OCI-LY7 (cell line): ENCODE measurements around the gene DHRS4L2. TPM values are rescaled to one million over a fixed set of nuclear protein-coding genes. Genes with fewer than 3 reads are reported as not detected.
A peak's percentile ranks its signal among the peaks of the same experiment; 100 is the strongest.

Source experiments
- BruUV-seq: library from RNA; stranded (reverse); fragments of 400-500 nt; replicated peaks from 2 replicates; lab custom pipeline; 2021; lab: Mats Ljungman, UMichigan
- CTCF ChIA-PET: fragments of 300-600 bp; sonication (Branson Sonifier 250); formaldehyde crosslinking; loops from one replicate; lab custom pipeline; 2022; ENCODE audit warnings: antibody characterized with exemption; ENCODE audit not compliant: unreplicated experiment; lab: Charles Lee
- POLR2A ChIA-PET: fragments of 300-600 bp; sonication (Branson Sonifier 250); formaldehyde crosslinking; loops from one replicate; lab custom pipeline; 2022; ENCODE audit warnings: antibody characterized with exemption; lab: Charles Lee
- DNase-seq: peaks from one replicate; pipeline ENCODE4 v3.0.0-alpha.2; 2015; ENCODE audit warnings: low spot score
- H2AFZ ChIP-seq: fragments of 200-600 bp; sonication (generic), shearing (Covaris generic); 2 replicates; pipeline ENCODE4 v1.6.1; 2014; ENCODE audit warnings: mild to moderate bottlenecking, antibody characterized with exemption, low read length, moderate library complexity
- H3K27ac ChIP-seq: fragments of 200-600 bp; sonication (generic); 2 replicates; pipeline ENCODE4 v1.5.1; 2014; ENCODE audit warnings: mixed run types, low read depth, mild to moderate bottlenecking, moderate library complexity, low read length, inconsistent platforms; ENCODE audit not compliant: poor library complexity, severe bottlenecking
- H3K36me3 ChIP-seq: fragments of 200-600 bp; sonication (generic); 2 replicates; pipeline ENCODE4 v1.6.1; 2014; ENCODE audit warnings: mild to moderate bottlenecking, antibody characterized with exemption, low read length, moderate library complexity, mixed read lengths; ENCODE audit not compliant: insufficient read depth
- H3K4me1 ChIP-seq: fragments of 200-600 bp; sonication (generic); 2 replicates; pipeline ENCODE4 v1.5.1; 2014; ENCODE audit warnings: mild to moderate bottlenecking, low read length; ENCODE audit not compliant: insufficient read depth, poor library complexity, severe bottlenecking
- H3K4me2 ChIP-seq: fragments of 200-600 bp; sonication (generic); 2 replicates; pipeline ENCODE4 v1.6.1; 2014; ENCODE audit warnings: mild to moderate bottlenecking, low read length
- H3K4me3 ChIP-seq: fragments of 200-600 bp; sonication (generic); 2 replicates; pipeline ENCODE4 v1.5.1; 2014; ENCODE audit warnings: mild to moderate bottlenecking, low read depth, low read length; ENCODE audit not compliant: poor library complexity, severe bottlenecking
- H3K79me2 ChIP-seq: fragments of 200-600 bp; sonication (generic); 2 replicates; pipeline ENCODE4 v1.6.1; 2016; ENCODE audit warnings: low read depth, mild to moderate bottlenecking, low read length, moderate library complexity, mixed read lengths; ENCODE audit not compliant: insufficient read depth
- H3K9me2 ChIP-seq: fragments of 200-600 bp; sonication (generic); 2 replicates; pipeline ENCODE4 v1.6.1; 2016; ENCODE audit warnings: mild to moderate bottlenecking, low read length, mixed read lengths; ENCODE audit not compliant: insufficient read depth
- H3K9me3 ChIP-seq: fragments of 200-600 bp; sonication (generic); 2 replicates; pipeline ENCODE4 v1.6.1; 2014; ENCODE audit warnings: mild to moderate bottlenecking, mixed run types, low read length, mixed read lengths
- H4K20me1 ChIP-seq: fragments of 200-600 bp; sonication (generic); 2 replicates; pipeline ENCODE4 v1.6.1; 2014; ENCODE audit warnings: mild to moderate bottlenecking, antibody characterized with exemption, low read length, moderate library complexity, mixed read lengths; ENCODE audit not compliant: insufficient read depth
- EZH2phosphoT487 ChIP-seq: fragments of 200-600 bp; sonication (generic); IDR thresholded peaks from 2 replicates; pipeline ENCODE4 v1.6.1; 2018; ENCODE audit warnings: low read depth, borderline replicate concordance, mild to moderate bottlenecking, mixed run types, antibody characterized with exemption, low read length, moderate library complexity, mixed read lengths
- intact Hi-C: fragments of 100-400 bp; cut with micrococcal nuclease; formaldehyde crosslinking; loops from one replicate; pipeline ENCODE4 v1.10.0; 2022; ENCODE audit not compliant: unreplicated experiment
- total RNA-seq, 2 experiments: library from RNA; depleted of rRNA in 1 of 2; stranded (reverse); fragments of >200 nt in 1 of 2; shearing (Covaris generic) in 1 of 2; gene quantifications; 2 replicates each; pipeline ENCODE4 v1.2.3, GENCODE V29; 2014 to 2022
- TF ChIP-seq, protein P1 (sequence below): fragments of 200-600 bp; sonication (generic); conservative IDR thresholded peaks from 2 replicates; pipeline ENCODE4 v1.5.1; 2014; ENCODE audit warnings: mild to moderate bottlenecking, antibody characterized with exemption, low read length, moderate library complexity, mixed read lengths

DHRS4L2 gene
- total RNA-seq, 2 experiments from 2014 or later, result 18.8 to 24.2 TPM

DNA sequence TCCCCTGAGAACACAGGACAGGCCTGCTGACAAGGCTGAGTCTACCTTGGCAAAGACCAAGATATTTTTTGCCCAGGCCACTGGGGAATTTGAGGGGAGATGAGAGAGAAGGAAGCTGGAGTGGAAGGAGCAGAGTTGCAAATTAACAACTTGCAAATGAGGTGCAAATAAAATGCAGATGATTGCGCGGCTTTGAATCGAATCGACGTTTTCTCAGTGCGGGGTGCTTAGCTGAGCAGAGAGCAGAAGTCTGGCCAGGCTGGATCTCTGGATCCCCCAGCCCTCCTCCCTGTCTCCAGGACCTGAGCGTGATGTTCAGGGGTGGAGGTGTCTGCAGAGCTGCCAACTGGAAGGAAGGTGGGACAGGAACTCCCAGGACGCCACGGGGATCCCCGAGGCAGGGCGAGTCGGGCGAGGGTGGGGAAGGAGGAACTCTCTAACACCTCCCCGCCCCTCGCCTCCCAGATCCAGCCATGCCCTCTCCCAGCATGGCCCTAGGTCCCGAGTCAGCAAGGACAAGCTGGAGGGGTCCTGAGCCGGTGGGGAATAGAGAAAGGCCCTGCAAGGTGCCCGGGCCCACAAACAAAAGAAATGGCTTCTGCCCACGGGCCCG lies 62.6 kb downstream of the DHRS4L2 start:
- Histone ChIP-seq H3K9me2 (no peaks in the 10 kb centered on the region), H3K4me1 (peaks cover 31% of the 10 kb centered on the region), H3K4me2 (peak overlapping the region; percentile 94), H3K4me3 (peak overlapping the region; percentile 70), H3K9me3 (no peaks in the 10 kb centered on the region), H4K20me1 (no peaks in the 10 kb centered on the region), H3K27ac (no peak overlapping the region), H3K79me2 (no peaks in the 10 kb centered on the region), H2AFZ (peak overlapping the region; percentile 84), H3K36me3 (no peaks in the 10 kb centered on the region)
- TF ChIP-seq EZH2phosphoT487, result no peak
- TF ChIP-seq, protein P1, sequence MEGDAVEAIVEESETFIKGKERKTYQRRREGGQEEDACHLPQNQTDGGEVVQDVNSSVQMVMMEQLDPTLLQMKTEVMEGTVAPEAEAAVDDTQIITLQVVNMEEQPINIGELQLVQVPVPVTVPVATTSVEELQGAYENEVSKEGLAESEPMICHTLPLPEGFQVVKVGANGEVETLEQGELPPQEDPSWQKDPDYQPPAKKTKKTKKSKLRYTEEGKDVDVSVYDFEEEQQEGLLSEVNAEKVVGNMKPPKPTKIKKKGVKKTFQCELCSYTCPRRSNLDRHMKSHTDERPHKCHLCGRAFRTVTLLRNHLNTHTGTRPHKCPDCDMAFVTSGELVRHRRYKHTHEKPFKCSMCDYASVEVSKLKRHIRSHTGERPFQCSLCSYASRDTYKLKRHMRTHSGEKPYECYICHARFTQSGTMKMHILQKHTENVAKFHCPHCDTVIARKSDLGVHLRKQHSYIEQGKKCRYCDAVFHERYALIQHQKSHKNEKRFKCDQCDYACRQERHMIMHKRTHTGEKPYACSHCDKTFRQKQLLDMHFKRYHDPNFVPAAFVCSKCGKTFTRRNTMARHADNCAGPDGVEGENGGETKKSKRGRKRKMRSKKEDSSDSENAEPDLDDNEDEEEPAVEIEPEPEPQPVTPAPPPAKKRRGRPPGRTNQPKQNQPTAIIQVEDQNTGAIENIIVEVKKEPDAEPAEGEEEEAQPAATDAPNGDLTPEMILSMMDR, result no peak
- intact Hi-C loops, result no loop called here
- POLR2A ChIA-PET, result interaction anchor here (0.7 to 1.4 kb wide), 2 partner anchors 39 to 46 kb away, joined by 3 read pairs; no protein-coding TSS in a partner anchor
- no peak for DNase-seq
- no TSS peak for BruUV-seq
- CTCF ChIA-PET, result interaction anchor here (0.6 to 1.1 kb wide), 2 partner anchors 39 to 1074 kb away, joined by 3 read pairs; no protein-coding TSS in a partner anchor

DNA sequence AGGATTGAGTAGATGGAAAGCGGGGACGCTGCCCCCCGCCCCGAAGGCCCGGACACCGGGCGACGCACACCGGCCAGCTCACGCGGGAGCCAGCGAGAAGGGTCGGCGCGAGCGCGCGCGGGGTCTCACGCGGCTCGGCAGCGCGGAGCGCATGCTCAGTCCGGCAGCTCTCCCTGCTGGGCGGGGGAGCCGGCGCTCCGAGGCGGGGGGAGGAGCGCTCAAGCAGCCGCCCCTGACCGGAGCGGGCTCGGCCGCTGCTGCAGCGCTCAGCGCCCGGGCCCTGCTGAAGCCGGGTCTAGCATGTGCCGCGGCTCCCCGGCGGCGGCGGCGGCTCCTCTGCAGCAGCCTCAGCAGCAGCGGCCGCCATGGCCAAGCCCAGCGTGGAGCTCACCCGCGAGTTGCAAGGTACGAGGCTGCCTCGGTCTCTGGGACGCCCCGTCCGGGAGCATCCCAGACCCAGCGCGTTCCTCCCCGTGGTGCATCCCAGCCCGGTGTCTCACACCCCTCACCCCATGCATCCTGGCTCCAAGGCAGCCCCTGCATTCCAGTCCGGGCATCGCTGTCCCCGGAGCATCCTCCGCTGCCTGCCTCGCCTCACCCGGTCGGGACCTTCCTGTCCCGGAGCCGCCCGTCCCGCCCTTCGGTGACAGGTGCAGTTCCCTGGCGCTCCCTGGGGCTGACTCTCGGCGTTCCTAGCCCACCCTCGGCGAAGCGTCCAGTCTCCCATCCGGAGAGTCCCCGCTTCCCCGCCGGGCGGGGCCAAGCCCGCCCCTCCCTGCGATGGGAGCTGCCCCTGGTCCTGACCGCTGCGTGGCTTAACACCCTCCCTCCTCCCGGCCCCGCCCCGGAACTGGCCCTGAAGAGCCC lies 63.3 kb downstream of the DHRS4L2 start, which contains the start of gene CARMIL3:
Gene CARMIL3, plus strand, starts transcription at position 221 of the 867 bp plus-strand sequence. Its CDS starts 145 bp downstream, at position 366.
- Histone ChIP-seq H3K9me3 (no peaks in the 10 kb centered on the region), H3K4me2 (peak within 1 kb of the TSS; percentile 94), H3K27ac (no peak within 1 kb of the TSS), H3K4me3 (peak within 1 kb of the TSS; percentile 70), H3K36me3 (no peaks in the 10 kb centered on the region), H3K79me2 (no peaks in the 10 kb centered on the region), H4K20me1 (no peaks in the 10 kb centered on the region), H3K4me1 (peaks cover 31% of the 10 kb centered on the region), H2AFZ (peak within 1 kb of the TSS; percentile 84), H3K9me2 (no peaks in the 10 kb centered on the region)
- intact Hi-C loops, result no loop called here
- no TSS peak for BruUV-seq
- ChIA-PET CTCF (interaction anchor here (0.6 to 1.1 kb wide), 2 partner anchors 38 to 1075 kb away, joined by 3 read pairs; no protein-coding TSS in a partner anchor), POLR2A (interaction anchor here (0.6 to 1.4 kb wide), 3 partner anchors 10 to 45 kb away, joined by 3 read pairs; no protein-coding TSS in a partner anchor)
- DNase-seq, result peak; percentile 75
- no peak for TF ChIP-seq EZH2phosphoT487
- TF ChIP-seq, protein P1, result no peak
